ENCODE measurements around the gene CDH3.

The CDH3 gene

GRCh38 chr16:68749432-68749831, 104.3 kb downstream of the CDH3 start:
- H3K4me3 ChIP-seq (ENCODE audit: low read depth, low read length) = no peak overlapping the region
- no peaks in the 10 kb centered on the region for H3K36me3 ChIP-seq (replicated peaks)
- in situ Hi-C loops (cut with HindIII; ENCODE audit: low pct_ligation_motif_present, low sequenced_read_pairs) = no loop called here
- DNase-seq = no peak
- no peaks in the 10 kb centered on the region for H3K27me3 ChIP-seq (replicated peaks)
- H3K27ac ChIP-seq = no peak overlapping the region
- TF ChIP-seq, protein P1, sequence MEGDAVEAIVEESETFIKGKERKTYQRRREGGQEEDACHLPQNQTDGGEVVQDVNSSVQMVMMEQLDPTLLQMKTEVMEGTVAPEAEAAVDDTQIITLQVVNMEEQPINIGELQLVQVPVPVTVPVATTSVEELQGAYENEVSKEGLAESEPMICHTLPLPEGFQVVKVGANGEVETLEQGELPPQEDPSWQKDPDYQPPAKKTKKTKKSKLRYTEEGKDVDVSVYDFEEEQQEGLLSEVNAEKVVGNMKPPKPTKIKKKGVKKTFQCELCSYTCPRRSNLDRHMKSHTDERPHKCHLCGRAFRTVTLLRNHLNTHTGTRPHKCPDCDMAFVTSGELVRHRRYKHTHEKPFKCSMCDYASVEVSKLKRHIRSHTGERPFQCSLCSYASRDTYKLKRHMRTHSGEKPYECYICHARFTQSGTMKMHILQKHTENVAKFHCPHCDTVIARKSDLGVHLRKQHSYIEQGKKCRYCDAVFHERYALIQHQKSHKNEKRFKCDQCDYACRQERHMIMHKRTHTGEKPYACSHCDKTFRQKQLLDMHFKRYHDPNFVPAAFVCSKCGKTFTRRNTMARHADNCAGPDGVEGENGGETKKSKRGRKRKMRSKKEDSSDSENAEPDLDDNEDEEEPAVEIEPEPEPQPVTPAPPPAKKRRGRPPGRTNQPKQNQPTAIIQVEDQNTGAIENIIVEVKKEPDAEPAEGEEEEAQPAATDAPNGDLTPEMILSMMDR (IDR thresholded peaks at IDR 0.05; ENCODE audit: low read depth, low read length, missing control alignments) = no peak

All from brain microvascular endothelial cell (primary cell).